Activated T-cell treated with anti-CD3 and anti-CD28 coated beads, Interleukin-2, amount 50 U/mL, for 24 hours (primary cell): ENCODE data around the gene EML1.
"Not testable (repeated sequence)": the region's sequence is repeated elsewhere in the genome, so short reads cannot be mapped to it uniquely, and the experiment has no call there.

Experiments used
- DNase-seq: peaks from one replicate; pipeline ENCODE4 v3.0.0-alpha.2; 2020
- H3K27ac Mint-ChIP-seq: 2 replicates; pipeline ENCODE4 v1.8.0; 2020; ENCODE audit warnings: mild to moderate bottlenecking, mixed read lengths
- H3K27me3 Mint-ChIP-seq: 2 replicates; pipeline ENCODE4 v1.8.0; 2020; ENCODE audit warnings: mixed read lengths
- H3K36me3 Mint-ChIP-seq: 2 replicates; pipeline ENCODE4 v1.8.0; 2020; ENCODE audit warnings: low read depth, mixed read lengths
- H3K4me1 Mint-ChIP-seq: 2 replicates; pipeline ENCODE4 v1.8.0; 2020; ENCODE audit warnings: low read depth, mixed read lengths
- H3K4me3 Mint-ChIP-seq: 2 replicates; pipeline ENCODE4 v1.8.0; 2020; ENCODE audit warnings: mild to moderate bottlenecking, moderate library complexity, mixed read lengths
- H3K9me3 Mint-ChIP-seq: 2 replicates; pipeline ENCODE4 v1.8.0; 2020; ENCODE audit warnings: mixed read lengths

EML1 gene

GRCh38 chr14:99937475-99938244, 144.4 kb downstream of the EML1 start:
- no peak overlapping the region for H3K4me3 Mint-ChIP-seq
- no peak for DNase-seq

GRCh38 chr14:99938376-99938775, 145.2 kb downstream of the EML1 start:
- H3K9me3 Mint-ChIP-seq = no peaks in the 10 kb centered on the region
- H3K27ac Mint-ChIP-seq = no peak overlapping the region
- H3K27me3 Mint-ChIP-seq = peaks cover 9% of the 10 kb centered on the region

More at GRCh38 chr14:99937475-99938244, 144.4 kb downstream of the EML1 start:
- no peaks in the 10 kb centered on the region for H3K9me3 Mint-ChIP-seq
- H3K27me3 Mint-ChIP-seq = peaks cover 6% of the 10 kb centered on the region
- H3K4me1 Mint-ChIP-seq = no peaks in the 10 kb centered on the region
- no peaks in the 10 kb centered on the region for H3K36me3 Mint-ChIP-seq
- no peak overlapping the region for H3K27ac Mint-ChIP-seq

GRCh38 chr14:99938896-99939295, 145.7 kb downstream of the EML1 start:
- DNase-seq = no peak
- no peak overlapping the region for H3K4me3 Mint-ChIP-seq
- no peak overlapping the region for H3K27ac Mint-ChIP-seq
- H3K36me3 Mint-ChIP-seq = no peaks in the 10 kb centered on the region
- no peaks in the 10 kb centered on the region for H3K4me1 Mint-ChIP-seq
- H3K9me3 Mint-ChIP-seq = no peaks in the 10 kb centered on the region
- H3K27me3 Mint-ChIP-seq = peaks cover 13% of the 10 kb centered on the region

More at GRCh38 chr14:99938376-99938775, 145.2 kb downstream of the EML1 start:
- H3K4me1 Mint-ChIP-seq = no peaks in the 10 kb centered on the region
- no peak for DNase-seq
- H3K36me3 Mint-ChIP-seq = no peaks in the 10 kb centered on the region
- no peak overlapping the region for H3K4me3 Mint-ChIP-seq

GRCh38 chr14:99939421-99939820, 146.2 kb downstream of the EML1 start:
- Mint-ChIP-seq H3K4me1 (no peaks in the 10 kb centered on the region), H3K27me3 (peaks cover 17% of the 10 kb centered on the region), H3K9me3 (no peaks in the 10 kb centered on the region), H3K36me3 (no peaks in the 10 kb centered on the region), H3K4me3 (no peak overlapping the region), H3K27ac (no peak overlapping the region)
- DNase-seq = no peak

- Mint-ChIP-seq H3K27ac (no peak overlapping the region), H3K4me1 (no peaks in the 10 kb centered on the region), H3K4me3 (no peak overlapping the region), H3K9me3 (no peaks in the 10 kb centered on the region), H3K27me3 (peaks cover 20% of the 10 kb centered on the region), H3K36me3 (no peaks in the 10 kb centered on the region)
- no peak for DNase-seq
These were observed 146.9 kb downstream of the EML1 start for GRCh38 chr14:99940064-99940463.

- DNase-seq = no peak
- H3K27me3 Mint-ChIP-seq = peaks cover 22% of the 10 kb centered on the region
- no peak overlapping the region for H3K27ac Mint-ChIP-seq
- H3K9me3 Mint-ChIP-seq = no peaks in the 10 kb centered on the region
- H3K4me3 Mint-ChIP-seq = no peak overlapping the region
- peaks cover 2% of the 10 kb centered on the region for H3K4me1 Mint-ChIP-seq
- H3K36me3 Mint-ChIP-seq = no peaks in the 10 kb centered on the region
These were observed 148.0 kb downstream of the EML1 start for GRCh38 chr14:99941211-99941610.

GRCh38 chr14:99943620-99944019, 150.4 kb downstream of the EML1 start:
- Mint-ChIP-seq H3K27me3 (peaks cover 33% of the 10 kb centered on the region), H3K4me1 (peaks cover 14% of the 10 kb centered on the region), H3K9me3 (no peaks in the 10 kb centered on the region), H3K36me3 (no peaks in the 10 kb centered on the region), H3K4me3 (no peak overlapping the region), H3K27ac (no peak overlapping the region)
- no peak for DNase-seq

- no peak for DNase-seq
- no peaks in the 10 kb centered on the region for H3K36me3 Mint-ChIP-seq
- peaks cover 14% of the 10 kb centered on the region for H3K4me1 Mint-ChIP-seq
- H3K9me3 Mint-ChIP-seq = no peaks in the 10 kb centered on the region
- no peak overlapping the region for H3K27ac Mint-ChIP-seq
- no peak overlapping the region for H3K4me3 Mint-ChIP-seq
- peaks cover 36% of the 10 kb centered on the region for H3K27me3 Mint-ChIP-seq
These were observed 151.0 kb downstream of the EML1 start for GRCh38 chr14:99944241-99944651.

- H3K4me3 Mint-ChIP-seq = peak overlapping the region; percentile 61
- DNase-seq = peak; percentile 36
These were observed 152.8 kb downstream of the EML1 start for GRCh38 chr14:99945732-99946651.

GRCh38 chr14:99946652-99947489, 153.7 kb downstream of the EML1 start:
- no peaks in the 10 kb centered on the region for H3K36me3 Mint-ChIP-seq
- H3K27ac Mint-ChIP-seq = no peak overlapping the region
- peaks cover 36% of the 10 kb centered on the region for H3K27me3 Mint-ChIP-seq
- peak; percentile 71 for DNase-seq
- no peaks in the 10 kb centered on the region for H3K9me3 Mint-ChIP-seq
- H3K4me3 Mint-ChIP-seq = peak overlapping the region; percentile 61
- H3K4me1 Mint-ChIP-seq = peaks cover 14% of the 10 kb centered on the region

More at GRCh38 chr14:99945732-99946651, 152.8 kb downstream of the EML1 start:
- Mint-ChIP-seq H3K9me3 (no peaks in the 10 kb centered on the region), H3K27ac (no peak overlapping the region), H3K36me3 (no peaks in the 10 kb centered on the region), H3K4me1 (peaks cover 14% of the 10 kb centered on the region), H3K27me3 (peaks cover 36% of the 10 kb centered on the region)

GRCh38 chr14:99947695-99948094, 154.5 kb downstream of the EML1 start:
- peaks cover under 1% of the 10 kb centered on the region for H3K9me3 Mint-ChIP-seq
- H3K27me3 Mint-ChIP-seq = peaks cover 36% of the 10 kb centered on the region
- H3K27ac Mint-ChIP-seq = no peak overlapping the region
- no peak overlapping the region for H3K4me3 Mint-ChIP-seq
- no peak for DNase-seq
- H3K36me3 Mint-ChIP-seq = no peaks in the 10 kb centered on the region
- H3K4me1 Mint-ChIP-seq = peaks cover 14% of the 10 kb centered on the region

GRCh38 chr14:99949011-99949732, 156.0 kb downstream of the EML1 start:
- H3K4me3 Mint-ChIP-seq, DNase-seq, H3K9me3 Mint-ChIP-seq, H3K36me3 Mint-ChIP-seq, H3K27ac Mint-ChIP-seq: not testable (repeated sequence)
- peaks cover 14% of the 10 kb centered on the region for H3K4me1 Mint-ChIP-seq
- H3K27me3 Mint-ChIP-seq = peaks cover 28% of the 10 kb centered on the region

GRCh38 chr14:99950181-99950580, 157.0 kb downstream of the EML1 start:
- H3K27ac Mint-ChIP-seq = no peak overlapping the region
- peaks cover 22% of the 10 kb centered on the region for H3K27me3 Mint-ChIP-seq
- no peak overlapping the region for H3K4me3 Mint-ChIP-seq
- DNase-seq = no peak
- H3K9me3 Mint-ChIP-seq = peaks cover 2% of the 10 kb centered on the region
- H3K4me1 Mint-ChIP-seq = peaks cover 14% of the 10 kb centered on the region
- no peaks in the 10 kb centered on the region for H3K36me3 Mint-ChIP-seq
